Ovary (tissue), 1 donor: Measurements from ENCODE around the gene C2CD2L.
"Not testable (repeated sequence)": the region's sequence is repeated elsewhere in the genome, so short reads cannot be mapped to it uniquely, and the experiment has no call there.

Source experiments
- EP300 ChIP-seq: sonication (generic); formaldehyde crosslinking; IDR thresholded peaks from one replicate; pipeline ENCODE4 v1.6.1; 2017; ENCODE audit warnings: antibody characterized with exemption
- POLR2A ChIP-seq: fragments of 450-650 bp; IDR thresholded peaks from one replicate; pipeline ENCODE4 v1.6.1; 2017; ENCODE audit warnings: antibody characterized with exemption, mild to moderate bottlenecking, moderate library complexity

GRCh38 chr11:119167077-119167458 is 59.9 kb downstream of the C2CD2L start:
- TF ChIP-seq POLR2A, EP300: not testable (repeated sequence)
